ENCODE measurements around the gene NABP1. TPM values are rescaled to one million over a fixed set of nuclear protein-coding genes. Genes with fewer than 3 reads are reported as not detected.

The NABP1 gene
- total and polyA plus RNA-seq, 2 experiments from 2014 or later, result 121 to 148 TPM

GRCh38 chr2:191714925-191715324 is 37.0 kb downstream of the NABP1 start:
- Histone ChIP-seq H3K27me3 (replicated peaks; ENCODE audit: insufficient read depth) (no peaks in the 10 kb centered on the region), H3K27ac (no peak overlapping the region), H3K9me2 (ENCODE audit: insufficient read depth) (no peaks in the 10 kb centered on the region), H3K4me2 (ENCODE audit: unreplicated experiment) (no peak overlapping the region), H3K79me2 (ENCODE audit: insufficient read depth) (no peaks in the 10 kb centered on the region), H3K9me3 (ENCODE audit: low read depth) (no peaks in the 10 kb centered on the region), H3K4me3 (no peak overlapping the region), H3K4me1 (ENCODE audit: insufficient read depth) (peaks cover 10% of the 10 kb centered on the region), H2AFZ (no peak overlapping the region), H3K9ac (no peak overlapping the region), H3F3A (ENCODE audit: insufficient read depth) (peaks cover 8% of the 10 kb centered on the region), H4K20me1 (ENCODE audit: insufficient read depth) (no peaks in the 10 kb centered on the region), H3K36me3 (ENCODE audit: low read depth) (no peaks in the 10 kb centered on the region)
- TF ChIP-seq EZH2phosphoT487 (IDR thresholded peaks at IDR 0.05; ENCODE audit: insufficient read depth, low read depth), result no peak
- no peak for TF ChIP-seq EZH2 (IDR thresholded peaks at IDR 0.05; ENCODE audit: insufficient read depth, poor library complexity, severe bottlenecking)
- no peak for DNase-seq
- in situ Hi-C loops (cut with MboI), result no loop called here
- 96 to 97% methylated on average over 4 of the region's 4 CpGs for whole genome bisulfite sequencing, 2 experiments (ENCODE audit: low coverage in 1 of 2, low lambda C conversion rate in 2 of 2, missing lambda C conversion rate in 2 of 2)

GRCh38 chr2:191715471-191715870 is 37.5 kb downstream of the NABP1 start:
- WGBS, 2 experiments (ENCODE audit: low coverage in 1 of 2, low lambda C conversion rate in 2 of 2, missing lambda C conversion rate in 2 of 2), result 87 to 89% methylated on average over 2 of the region's 2 CpGs
- Histone ChIP-seq H3K36me3 (ENCODE audit: low read depth) (no peaks in the 10 kb centered on the region), H3K27ac (no peak overlapping the region), H3K4me3 (no peak overlapping the region), H3K9me3 (ENCODE audit: low read depth) (no peaks in the 10 kb centered on the region), H3K4me1 (ENCODE audit: insufficient read depth) (peaks cover 5% of the 10 kb centered on the region), H3K27me3 (replicated peaks; ENCODE audit: insufficient read depth) (no peaks in the 10 kb centered on the region), H3K9me2 (ENCODE audit: insufficient read depth) (no peaks in the 10 kb centered on the region), H2AFZ (no peak overlapping the region), H3F3A (ENCODE audit: insufficient read depth) (peaks cover 2% of the 10 kb centered on the region), H4K20me1 (ENCODE audit: insufficient read depth) (no peaks in the 10 kb centered on the region), H3K79me2 (ENCODE audit: insufficient read depth) (no peaks in the 10 kb centered on the region), H3K4me2 (ENCODE audit: unreplicated experiment) (no peak overlapping the region), H3K9ac (no peak overlapping the region)
- no peak for DNase-seq
- no peak for TF ChIP-seq EZH2 (IDR thresholded peaks at IDR 0.05; ENCODE audit: insufficient read depth, poor library complexity, severe bottlenecking)
- no peak for TF ChIP-seq EZH2phosphoT487 (IDR thresholded peaks at IDR 0.05; ENCODE audit: insufficient read depth, low read depth)
- in situ Hi-C loops (cut with MboI), result no loop called here

GRCh38 chr2:191719261-191719660 is 41.3 kb downstream of the NABP1 start:
- no peaks in the 10 kb centered on the region for H3K9me3 ChIP-seq (ENCODE audit: low read depth)
- H3K4me3 ChIP-seq, result no peak overlapping the region
- DNase-seq, result no peak
- H3K27ac ChIP-seq, result no peak overlapping the region
- H3F3A ChIP-seq (ENCODE audit: insufficient read depth), result no peaks in the 10 kb centered on the region
- H3K36me3 ChIP-seq (ENCODE audit: low read depth), result no peaks in the 10 kb centered on the region
- in situ Hi-C loops (cut with MboI), result no loop called here
- no peaks in the 10 kb centered on the region for H3K27me3 ChIP-seq (replicated peaks; ENCODE audit: insufficient read depth)
- WGBS, 2 experiments (ENCODE audit: low coverage in 1 of 2, low lambda C conversion rate in 2 of 2, missing lambda C conversion rate in 2 of 2), result 95% methylated on average over 2 of the region's 2 CpGs
- H4K20me1 ChIP-seq (ENCODE audit: insufficient read depth), result no peaks in the 10 kb centered on the region
- H3K9ac ChIP-seq, result no peak overlapping the region
- H2AFZ ChIP-seq, result no peak overlapping the region
- TF ChIP-seq EZH2 (IDR thresholded peaks at IDR 0.05; ENCODE audit: insufficient read depth, poor library complexity, severe bottlenecking), result no peak
- TF ChIP-seq EZH2phosphoT487 (IDR thresholded peaks at IDR 0.05; ENCODE audit: insufficient read depth, low read depth), result no peak
- H3K4me2 ChIP-seq (ENCODE audit: unreplicated experiment), result no peak overlapping the region
- H3K4me1 ChIP-seq (ENCODE audit: insufficient read depth), result no peaks in the 10 kb centered on the region
- H3K9me2 ChIP-seq (ENCODE audit: insufficient read depth), result no peaks in the 10 kb centered on the region
- no peaks in the 10 kb centered on the region for H3K79me2 ChIP-seq (ENCODE audit: insufficient read depth)

- Histone ChIP-seq H3K9me2 (ENCODE audit: insufficient read depth) (no peaks in the 10 kb centered on the region), H3F3A (ENCODE audit: insufficient read depth) (no peaks in the 10 kb centered on the region), H3K4me1 (ENCODE audit: insufficient read depth) (no peaks in the 10 kb centered on the region), H2AFZ (no peak overlapping the region), H3K27me3 (replicated peaks; ENCODE audit: insufficient read depth) (no peaks in the 10 kb centered on the region), H3K79me2 (ENCODE audit: insufficient read depth) (no peaks in the 10 kb centered on the region), H3K36me3 (ENCODE audit: low read depth) (no peaks in the 10 kb centered on the region), H3K4me2 (ENCODE audit: unreplicated experiment) (no peak overlapping the region), H4K20me1 (ENCODE audit: insufficient read depth) (no peaks in the 10 kb centered on the region), H3K9me3 (ENCODE audit: low read depth) (no peaks in the 10 kb centered on the region), H3K27ac (no peak overlapping the region), H3K9ac (no peak overlapping the region), H3K4me3 (no peak overlapping the region)
- no peak for DNase-seq
- in situ Hi-C loops (cut with MboI), result no loop called here
- no peak for TF ChIP-seq EZH2phosphoT487 (IDR thresholded peaks at IDR 0.05; ENCODE audit: insufficient read depth, low read depth)
- TF ChIP-seq EZH2 (IDR thresholded peaks at IDR 0.05; ENCODE audit: insufficient read depth, poor library complexity, severe bottlenecking), result no peak
- 83 to 86% methylated on average over 13 of the region's 13 CpGs for WGBS, 2 experiments (ENCODE audit: low coverage in 1 of 2, low lambda C conversion rate in 2 of 2, missing lambda C conversion rate in 2 of 2)
Observed at GRCh38 chr2:191719938-191720337, 42.0 kb downstream of the NABP1 start.

GRCh38 chr2:191721331-191721730 is 43.4 kb downstream of the NABP1 start:
- Histone ChIP-seq H3K9me3 (ENCODE audit: low read depth) (no peaks in the 10 kb centered on the region), H3K9ac (no peak overlapping the region), H3K36me3 (ENCODE audit: low read depth) (no peaks in the 10 kb centered on the region), H3F3A (ENCODE audit: insufficient read depth) (no peaks in the 10 kb centered on the region), H3K27me3 (replicated peaks; ENCODE audit: insufficient read depth) (no peaks in the 10 kb centered on the region), H3K9me2 (ENCODE audit: insufficient read depth) (no peaks in the 10 kb centered on the region), H3K4me3 (no peak overlapping the region), H3K4me1 (ENCODE audit: insufficient read depth) (no peaks in the 10 kb centered on the region), H3K4me2 (ENCODE audit: unreplicated experiment) (no peak overlapping the region), H3K79me2 (ENCODE audit: insufficient read depth) (no peaks in the 10 kb centered on the region), H3K27ac (no peak overlapping the region), H4K20me1 (ENCODE audit: insufficient read depth) (no peaks in the 10 kb centered on the region), H2AFZ (no peak overlapping the region)
- in situ Hi-C loops (cut with MboI), result no loop called here
- TF ChIP-seq EZH2 (IDR thresholded peaks at IDR 0.05; ENCODE audit: insufficient read depth, poor library complexity, severe bottlenecking) (no peak), EZH2phosphoT487 (IDR thresholded peaks at IDR 0.05; ENCODE audit: insufficient read depth, low read depth) (no peak)
- WGBS, 2 experiments (ENCODE audit: low coverage in 1 of 2, low lambda C conversion rate in 2 of 2, missing lambda C conversion rate in 2 of 2), result 77 to 89% methylated on average over 2 of the region's 2 CpGs
- no peak for DNase-seq
